HUES64 (cell line): ENCODE data around the gene SDSL.

Experiments
- H3K27ac ChIP-seq: 2 replicates; pipeline ENCODE4 v1.7.0; 2013; ENCODE audit warnings: low read depth, low read length, inconsistent platforms
- H3K27me3 ChIP-seq: 2 replicates; pipeline ENCODE4 v1.6.1; 2013; ENCODE audit warnings: mild to moderate bottlenecking, low read length; ENCODE audit not compliant: insufficient read depth
- H3K36me3 ChIP-seq: 2 replicates; pipeline ENCODE4 v1.6.1; 2013; ENCODE audit warnings: mild to moderate bottlenecking, low read length; ENCODE audit not compliant: insufficient read depth
- H3K4me1 ChIP-seq: 2 replicates; pipeline ENCODE4 v1.6.1; 2013; ENCODE audit warnings: mild to moderate bottlenecking, low read length, moderate library complexity; ENCODE audit not compliant: insufficient read depth
- H3K4me3 ChIP-seq: 2 replicates; pipeline ENCODE4 v1.5.1; 2013; ENCODE audit warnings: mild to moderate bottlenecking, low read length, moderate library complexity
- H3K9ac ChIP-seq: 2 replicates; pipeline ENCODE4 v1.6.1; 2013; ENCODE audit warnings: mild to moderate bottlenecking, low read depth, low read length
- H3K9me3 ChIP-seq: 2 replicates; pipeline ENCODE4 v1.6.1; 2013; ENCODE audit warnings: low read depth, low read length; ENCODE audit not compliant: insufficient read depth
- WGBS: fragments of 150-250, 120-280 bp; methylation state at CpG from one replicate; pipeline ENCODE4 v1.1.7; 2013; ENCODE audit warnings: missing lambda C conversion rate; 5-methylcytosine and 5-hydroxymethylcytosine counted together

SDSL gene

GRCh38 chr12:113465808-113466453 lies 43.8 kb downstream of the SDSL start:
- 4% methylated on average over 12 of the region's 13 CpGs for WGBS
- no peaks in the 10 kb centered on the region for H3K9me3 ChIP-seq
- peaks cover 97% of the 10 kb centered on the region for H3K27me3 ChIP-seq
- peak overlapping the region; percentile 41 for H3K4me3 ChIP-seq
- H3K27ac ChIP-seq, result no peak overlapping the region
- peaks cover 33% of the 10 kb centered on the region for H3K4me1 ChIP-seq
- no peak overlapping the region for H3K9ac ChIP-seq
- peaks cover 4% of the 10 kb centered on the region; the same call in 1 of the 2 replicates for H3K36me3 ChIP-seq

GRCh38 chr12:113466454-113467141 lies 44.4 kb downstream of the SDSL start:
- peak overlapping the region; percentile 64 for H3K4me3 ChIP-seq
- peaks cover 33% of the 10 kb centered on the region for H3K4me1 ChIP-seq
- WGBS, result 10% methylated on average over 26 of the region's 26 CpGs
- no peaks in the 10 kb centered on the region for H3K9me3 ChIP-seq
- peaks cover 100% of the 10 kb centered on the region for H3K27me3 ChIP-seq
- H3K36me3 ChIP-seq, result peaks cover 4% of the 10 kb centered on the region; the same call in 1 of the 2 replicates
- H3K9ac ChIP-seq, result no peak overlapping the region
- no peak overlapping the region for H3K27ac ChIP-seq

- Histone ChIP-seq H3K36me3 (peaks cover 4% of the 10 kb centered on the region; the same call in 1 of the 2 replicates), H3K4me3 (peak overlapping the region; percentile 64), H3K9me3 (no peaks in the 10 kb centered on the region), H3K9ac (no peak overlapping the region), H3K4me1 (peaks cover 33% of the 10 kb centered on the region), H3K27me3 (peaks cover 100% of the 10 kb centered on the region), H3K27ac (no peak overlapping the region)
- 6% methylated on average over 31 of the region's 31 CpGs for WGBS
Measured at GRCh38 chr12:113467142-113467501, 44.9 kb downstream of the SDSL start.

GRCh38 chr12:113467502-113468364 lies 45.6 kb downstream of the SDSL start:
- Histone ChIP-seq H3K4me3 (peak overlapping the region; percentile 64), H3K36me3 (peaks cover 4% of the 10 kb centered on the region; the same call in 1 of the 2 replicates), H3K27ac (no peak overlapping the region), H3K9ac (0 out of 2 replicates have a peak overlapping the region, but pooled peaks have one; percentile 10), H3K27me3 (peaks cover 100% of the 10 kb centered on the region), H3K4me1 (peaks cover 36% of the 10 kb centered on the region), H3K9me3 (no peaks in the 10 kb centered on the region)
- WGBS, result 1% methylated on average over 78 of the region's 78 CpGs

GRCh38 chr12:113468365-113469223 lies 46.4 kb downstream of the SDSL start:
- H3K27me3 ChIP-seq, result peaks cover 100% of the 10 kb centered on the region
- peak overlapping the region; percentile 64 for H3K4me3 ChIP-seq
- 2% methylated on average over 38 of the region's 38 CpGs for whole genome bisulfite sequencing
- H3K9me3 ChIP-seq, result no peaks in the 10 kb centered on the region
- peaks cover 4% of the 10 kb centered on the region; the same call in 1 of the 2 replicates for H3K36me3 ChIP-seq
- H3K9ac ChIP-seq, result no peak overlapping the region
- no peak overlapping the region for H3K27ac ChIP-seq
- peaks cover 44% of the 10 kb centered on the region for H3K4me1 ChIP-seq

- H3K9ac ChIP-seq, result no peak overlapping the region
- H3K27me3 ChIP-seq, result peaks cover 100% of the 10 kb centered on the region
- no peaks in the 10 kb centered on the region for H3K9me3 ChIP-seq
- H3K27ac ChIP-seq, result no peak overlapping the region
- WGBS, result 10% methylated on average over 17 of the region's 17 CpGs
- peak overlapping the region; percentile 64; the same call in 1 of the 2 replicates for H3K4me3 ChIP-seq
- peaks cover 4% of the 10 kb centered on the region; the same call in 1 of the 2 replicates for H3K36me3 ChIP-seq
- peaks cover 47% of the 10 kb centered on the region for H3K4me1 ChIP-seq
Measured at GRCh38 chr12:113469224-113469948, 47.2 kb downstream of the SDSL start.

GRCh38 chr12:113469949-113470743 lies 48.0 kb downstream of the SDSL start:
- Histone ChIP-seq H3K36me3 (peaks cover 4% of the 10 kb centered on the region; the same call in 1 of the 2 replicates), H3K4me1 (peaks cover 45% of the 10 kb centered on the region), H3K9me3 (no peaks in the 10 kb centered on the region), H3K27me3 (peaks cover 100% of the 10 kb centered on the region), H3K27ac (no peak overlapping the region), H3K9ac (peak overlapping the region; percentile 18; the same call in 1 of the 2 replicates), H3K4me3 (peak overlapping the region; percentile 64)
- WGBS, result 5% methylated on average over 17 of the region's 19 CpGs

- H3K27me3 ChIP-seq, result peaks cover 100% of the 10 kb centered on the region
- H3K9me3 ChIP-seq, result no peaks in the 10 kb centered on the region
- no peak overlapping the region for H3K27ac ChIP-seq
- under 1% methylated on average over 53 of the region's 53 CpGs for WGBS
- H3K4me3 ChIP-seq, result peak overlapping the region; percentile 64
- H3K9ac ChIP-seq, result peak overlapping the region; percentile 18; the same call in 1 of the 2 replicates
- peaks cover 4% of the 10 kb centered on the region; the same call in 1 of the 2 replicates for H3K36me3 ChIP-seq
- peaks cover 45% of the 10 kb centered on the region for H3K4me1 ChIP-seq
Measured at GRCh38 chr12:113470871-113471618, 48.9 kb downstream of the SDSL start.

- Histone ChIP-seq H3K36me3 (peaks cover 3% of the 10 kb centered on the region; the same call in 1 of the 2 replicates), H3K27me3 (peaks cover 100% of the 10 kb centered on the region), H3K9me3 (no peaks in the 10 kb centered on the region), H3K4me3 (peak within 1 kb of the TSS; percentile 64), H3K4me1 (peaks cover 42% of the 10 kb centered on the region), H3K9ac (peak within 1 kb of the TSS; percentile 56; the same call in 1 of the 2 replicates), H3K27ac (no peak within 1 kb of the TSS)
- under 1% methylated on average over 43 of the region's 43 CpGs for whole genome bisulfite sequencing
Measured at GRCh38 chr12:113471619-113472171, 49.5 kb downstream of the SDSL start, which contains the start of gene LHX5. Gene LHX5, minus strand, starts transcription at chr12:113471871. Its CDS starts 373 bp downstream, at chr12:113471498.
